PC-3 (cell line): ENCODE data around the gene STK25.

Source experiments
- CTCF ChIP-seq: fragments of 300-600 bp; sonication (generic); conservative IDR thresholded peaks from 2 replicates; pipeline ENCODE4 v1.5.1; 2017; ENCODE audit warnings: antibody characterized with exemption, low read depth, mild to moderate bottlenecking, low read length
- EZH2phosphoT487 ChIP-seq: fragments of 300-600 bp; sonication (generic); IDR thresholded peaks from 2 replicates; pipeline ENCODE4 v1.6.1; 2018; ENCODE audit warnings: mild to moderate bottlenecking, antibody characterized with exemption, low read length, borderline replicate concordance

- no peak for TF ChIP-seq CTCF
- TF ChIP-seq EZH2phosphoT487 = no peak
These were observed 7.9 kb downstream of the STK25 start for GRCh38 chr2:241500431-241500975.
